HepG2 (cell line): ENCODE results near the gene GCH1. TPM values are rescaled to one million over a fixed set of nuclear protein-coding genes. Genes with fewer than 3 reads are reported as not detected.
A peak's percentile ranks its signal among the peaks of the same experiment; 100 is the strongest.

Experiments used
- AHDC1 ChIP-seq: sonication (generic); formaldehyde crosslinking; IDR thresholded peaks from 2 replicates; pipeline ENCODE4 v1.5.1; 2020; ENCODE audit warnings: mild to moderate bottlenecking, missing genetic modification reagents, borderline replicate concordance
- BCL6 ChIP-seq: IDR thresholded peaks from 2 replicates; pipeline ENCODE4 v1.6.1; 2016; ENCODE audit warnings: missing genetic modification reagents, missing compliant biosample characterization
- CBFB ChIP-seq: sonication (generic); formaldehyde crosslinking; IDR thresholded peaks from 2 replicates; pipeline ENCODE4 v1.4.0; 2020; ENCODE audit warnings: missing genetic modification reagents
- FOXO1 ChIP-seq: sonication (generic); formaldehyde crosslinking; IDR thresholded peaks from 2 replicates; pipeline ENCODE4 v1.4.0; 2020; ENCODE audit warnings: missing genetic modification reagents
- HNF4G ChIP-seq, 2 experiments: sonication (generic) in 1 of 2; formaldehyde crosslinking in 1 of 2; IDR thresholded peaks; 2 replicates each; pipeline versions ENCODE4 v1.4.0 to v1.6.1; 2011 to 2020; ENCODE audit warnings: borderline replicate concordance in 2 of 2, low read depth in 2 of 2, mild to moderate bottlenecking in 2 of 2, low read length in 1 of 2, missing genetic modification reagents in 1 of 2, moderate library complexity in 1 of 2
- ISL2 ChIP-seq: sonication (generic); formaldehyde crosslinking; IDR thresholded peaks from 2 replicates; pipeline ENCODE4 v1.5.0; 2020; ENCODE audit warnings: missing genetic modification reagents
- JDP2 ChIP-seq: sonication (generic); formaldehyde crosslinking; IDR thresholded peaks from 2 replicates; pipeline ENCODE4 v1.8.1; 2022; ENCODE audit warnings: missing genetic modification reagents, borderline replicate concordance
- KAT8 ChIP-seq: IDR thresholded peaks from 2 replicates; pipeline ENCODE4 v1.6.1; 2016; ENCODE audit warnings: missing genetic modification reagents, missing compliant biosample characterization
- KLF9 ChIP-seq: IDR thresholded peaks from 2 replicates; pipeline ENCODE4 v1.6.1; 2016; ENCODE audit warnings: low read depth
- LBX2 ChIP-seq: sonication (generic); formaldehyde crosslinking; IDR thresholded peaks from 2 replicates; pipeline ENCODE4 v1.5.0; 2020; ENCODE audit warnings: missing genetic modification reagents, mild to moderate bottlenecking, borderline replicate concordance
- MED8 ChIP-seq: sonication (generic); formaldehyde crosslinking; IDR thresholded peaks from 2 replicates; pipeline ENCODE4 v1.8.1; 2023; ENCODE audit warnings: mild to moderate bottlenecking, missing genetic modification reagents; ENCODE audit not compliant: insufficient replicate concordance
- MYNN ChIP-seq: sonication (generic); formaldehyde crosslinking; IDR thresholded peaks from 2 replicates; pipeline ENCODE4 v1.4.0; 2020; ENCODE audit warnings: mild to moderate bottlenecking, low read depth, missing genetic modification reagents
- MZF1 ChIP-seq: sonication (generic); formaldehyde crosslinking; IDR thresholded peaks from 2 replicates; pipeline ENCODE4 v1.8.1; 2023; ENCODE audit warnings: mild to moderate bottlenecking, missing genetic modification reagents, borderline replicate concordance
- NR3C1 ChIP-seq: sonication (generic); formaldehyde crosslinking; IDR thresholded peaks from 2 replicates; pipeline ENCODE4 v1.4.0; 2020; ENCODE audit warnings: missing genetic modification reagents
- POLR2A ChIP-seq, 2 experiments: IDR thresholded peaks; 2 replicates each; pipeline ENCODE4 v1.6.1; 2011; ENCODE audit warnings: low read depth in 2 of 2, low read length in 2 of 2, mild to moderate bottlenecking in 1 of 2, moderate library complexity in 1 of 2; ENCODE audit not compliant: insufficient read depth in 1 of 2
- RARG ChIP-seq: sonication (generic); formaldehyde crosslinking; IDR thresholded peaks from 2 replicates; pipeline ENCODE4 v1.4.0; 2020; ENCODE audit warnings: low read depth, mild to moderate bottlenecking, missing genetic modification reagents
- RCOR2 ChIP-seq: IDR thresholded peaks from 2 replicates; pipeline ENCODE4 v1.6.1; 2016; ENCODE audit warnings: missing biosample characterization, missing genetic modification reagents
- ZFP82 ChIP-seq: sonication (generic); formaldehyde crosslinking; IDR thresholded peaks from 2 replicates; pipeline ENCODE4 v1.5.1; 2020; ENCODE audit warnings: mild to moderate bottlenecking, missing genetic modification reagents, borderline replicate concordance
- ZNF124 ChIP-seq: sonication (generic); formaldehyde crosslinking; IDR thresholded peaks from 2 replicates; pipeline ENCODE4 v1.4.0; 2020; ENCODE audit warnings: missing genetic modification reagents
- ZNF205 ChIP-seq: IDR thresholded peaks from 2 replicates; pipeline ENCODE4 v1.6.1; 2018; ENCODE audit warnings: missing biosample characterization, missing genetic modification reagents
- ZNF207 ChIP-seq: fragments of 450-650 bp; IDR thresholded peaks from 2 replicates; pipeline ENCODE4 v1.6.1; 2016; ENCODE audit warnings: antibody characterized with exemption, borderline replicate concordance
- ZNF761 ChIP-seq: sonication (generic); formaldehyde crosslinking; conservative IDR thresholded peaks from 2 replicates; pipeline ENCODE4 v1.4.0; 2020; ENCODE audit warnings: mild to moderate bottlenecking, missing genetic modification reagents
- polyA plus RNA-seq, 8 experiments: library from polyadenylated mRNA; depleted of rRNA in 3 of 8; stranded (reverse) in 7 of 8; unstranded in 1 of 8; fragments of >200 nt; fragmentation: Illumina TruSeq in 4 of 8; extraction: Trizol in 4 of 8; gene quantifications; 2 replicates each; pipeline versions ENCODE4 v1.2.1 to v1.2.3, GENCODE V29; 2011 to 2016; ENCODE audit warnings: low read depth in 4 of 8, missing spikeins in 1 of 8, mixed read lengths in 1 of 8; ENCODE audit not compliant: insufficient read depth in 1 of 8
- total RNA-seq, 5 experiments: library from RNA; depleted of rRNA; stranded (reverse); fragments of >200 nt; fragmentation: Illumina TruSeq; extraction: Trizol; gene quantifications; 2 replicates each; pipeline ENCODE4 v1.2.3, GENCODE V29; 2016; ENCODE audit warnings: low read depth in 1 of 5
- TF ChIP-seq, protein P1 (sequence below): IDR thresholded peaks from 2 replicates; pipeline ENCODE4 v1.6.1; 2016; ENCODE audit warnings: missing biosample characterization, missing genetic modification reagents, low read depth
- TF ChIP-seq, protein P2 (sequence below): sonication (generic); formaldehyde crosslinking; IDR thresholded peaks from 2 replicates; pipeline ENCODE4 v1.5.1; 2020; ENCODE audit warnings: missing genetic modification reagents, mild to moderate bottlenecking, borderline replicate concordance

The GCH1 gene
- total and polyA plus RNA-seq, 2 of the 13 experiments (the other 11 are each of a cell fraction or from before 2014, with no cell fraction given): 15.0 to 25.2 TPM

GRCh38 chr14:54839701-54840119 is 62.9 kb downstream of the GCH1 start (continued):
- TF ChIP-seq ISL2 (CRISPR knock-in tag) (peak; percentile 74; the same call in 1 of the 2 replicates), ZNF207 (no peak), JDP2 (CRISPR knock-in tag) (no peak), AHDC1 (peak; percentile 78; the same call in 1 of the 2 replicates), RCOR2 (CRISPR knock-in tag) (peak; percentile 76; the same call in 1 of the 2 replicates), RARG (CRISPR knock-in tag) (no peak), BCL6 (CRISPR knock-in tag) (peak; percentile 82), KLF9 (CRISPR knock-in tag) (no peak), MYNN (CRISPR knock-in tag) (no peak), ZNF205 (CRISPR knock-in tag) (peak; percentile 73; the same call in 1 of the 2 replicates), HNF4G (IDR thresholded peaks at IDR 0.05; ENCODE audit: borderline replicate concordance, low read depth, low read length) (peak; percentile 65; the same call in 1 of the 2 replicates), HNF4G (CRISPR knock-in tag; IDR thresholded peaks at IDR 0.05; ENCODE audit: borderline replicate concordance, low read depth) (no peak), KAT8 (peak; percentile 45; the same call in 1 of the 2 replicates), MZF1 (no peak), POLR2A (IDR thresholded peaks at IDR 0.05; ENCODE audit: insufficient read depth in 1 of 2, low read depth in 2 of 2, low read length in 2 of 2) (no peak), FOXO1 (CRISPR knock-in tag) (peak; percentile 67), CBFB (CRISPR knock-in tag) (0 out of 2 replicates have a peak, but pooled peaks have one; percentile 40), LBX2 (CRISPR knock-in tag) (no peak), NR3C1 (CRISPR knock-in tag) (no peak), MED8 (CRISPR knock-in tag) (peak; percentile 45), ZNF124 (CRISPR knock-in tag) (peak; percentile 49; the same call in 1 of the 2 replicates), ZNF761 (no peak), ZFP82 (no peak)
- TF ChIP-seq, protein P1, sequence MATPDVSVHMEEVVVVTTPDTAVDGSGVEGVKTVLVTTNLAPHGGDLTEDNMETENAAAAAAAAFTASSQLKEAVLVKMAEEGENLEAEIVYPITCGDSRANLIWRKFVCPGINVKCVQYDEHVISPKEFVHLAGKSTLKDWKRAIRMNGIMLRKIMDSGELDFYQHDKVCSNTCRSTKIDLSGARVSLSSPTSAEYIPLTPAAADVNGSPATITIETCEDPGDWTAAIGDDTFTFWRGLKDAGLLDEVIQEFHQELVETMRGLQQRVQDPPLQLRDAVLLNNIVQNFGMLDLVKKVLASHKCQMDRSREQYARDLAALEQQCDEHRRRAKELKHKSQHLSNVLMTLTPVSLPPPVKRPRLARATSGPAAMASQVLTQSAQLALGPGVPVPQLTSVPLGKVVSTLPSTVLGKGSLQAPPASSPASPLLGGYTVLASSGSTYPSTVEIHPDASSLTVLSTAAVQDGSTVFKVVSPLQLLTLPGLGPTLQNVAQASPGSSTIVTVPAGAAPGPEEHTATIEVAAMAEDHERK (CRISPR knock-in tag): no peak
- TF ChIP-seq, protein P2, sequence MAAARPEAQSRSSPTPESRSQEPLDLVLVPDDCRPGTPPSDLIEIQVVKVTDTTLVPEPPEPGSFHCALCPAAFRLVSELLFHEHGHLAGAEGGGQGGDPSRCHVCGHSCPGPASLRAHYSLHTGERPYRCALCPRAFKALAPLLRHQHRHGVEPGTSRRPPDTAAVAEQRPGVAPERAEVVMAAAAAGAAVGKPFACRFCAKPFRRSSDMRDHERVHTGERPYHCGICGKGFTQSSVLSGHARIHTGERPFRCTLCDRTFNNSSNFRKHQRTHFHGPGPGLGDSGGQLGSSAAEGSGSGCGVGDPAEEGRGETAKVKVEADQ (CRISPR knock-in tag): no peak
